GM21381 (cell line): ENCODE results near the gene NDE1.
"Not testable (repeated sequence)": the region's sequence is repeated elsewhere in the genome, so short reads cannot be mapped to it uniquely, and the experiment has no call there.

Experiments used
- ATAC-seq: cut with Tn5 transposase; IDR thresholded peaks from one replicate; pipeline ENCODE4 v1.9.1; 2021; ENCODE audit warnings: mild to moderate bottlenecking, moderate library complexity; ENCODE audit not compliant: unreplicated experiment

Gene NDE1

GRCh38 chr16:15692508-15692907 is 42.5 kb downstream of the NDE1 start:
- ATAC-seq = not testable (repeated sequence)

DNA sequence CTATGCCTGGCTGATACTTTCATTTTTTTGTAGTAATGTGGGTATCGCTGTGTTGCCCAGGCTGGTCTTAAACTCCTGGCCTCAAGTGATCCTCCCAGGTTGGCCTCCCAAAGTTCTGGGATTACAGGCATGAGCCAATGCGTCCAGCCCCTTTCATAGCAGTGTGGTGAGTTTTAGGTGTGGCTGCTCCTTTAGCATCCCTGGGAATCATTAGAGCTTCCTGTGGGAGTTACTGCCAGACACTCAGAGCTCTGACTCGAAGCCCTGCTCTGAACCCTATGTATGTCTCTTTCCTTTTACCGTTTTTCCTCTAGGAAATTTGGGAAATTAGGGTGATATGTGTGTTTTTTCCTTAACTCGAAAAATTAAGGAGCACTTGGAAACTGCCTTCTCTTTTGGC is 44.5 kb downstream of the NDE1 start:
- no peak for ATAC-seq

- ATAC-seq = no peak
These were observed 49.8 kb downstream of the NDE1 start for GRCh38 chr16:15699819-15700218.

- ATAC-seq = no peak
These were observed 51.3 kb downstream of the NDE1 start for GRCh38 chr16:15701367-15701766.

- ATAC-seq = no peak
These were observed 52.2 kb downstream of the NDE1 start for GRCh38 chr16:15701975-15702970.

- ATAC-seq = no peak
These were observed 53.1 kb downstream of the NDE1 start for GRCh38 chr16:15703029-15703736.

GRCh38 chr16:15704545-15704987 is 54.5 kb downstream of the NDE1 start:
- peak; percentile 51 for ATAC-seq

DNA sequence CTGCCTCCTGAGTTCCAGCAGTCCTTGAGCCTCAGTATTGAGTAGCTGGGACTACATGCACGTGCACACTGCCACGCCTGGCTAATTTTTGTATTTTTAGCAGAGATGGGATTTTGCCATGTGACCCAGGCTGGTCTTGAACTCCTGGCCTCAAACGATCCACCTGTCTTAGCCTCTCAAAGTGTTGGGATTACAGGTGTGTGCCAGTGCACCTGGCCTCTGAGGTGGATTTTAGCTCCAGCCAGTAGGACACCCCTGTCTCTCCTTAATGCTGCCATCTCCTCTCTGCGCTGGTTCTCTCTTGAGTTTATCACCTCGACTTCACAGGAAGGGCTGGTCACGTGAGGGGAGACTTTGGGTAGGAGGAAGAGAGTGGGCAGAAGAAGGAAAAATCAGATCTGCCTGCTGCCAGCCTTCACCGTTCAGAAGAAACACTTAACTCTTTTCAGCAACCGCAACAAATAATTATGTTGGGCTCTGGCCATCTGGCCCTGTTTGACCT is 55.1 kb downstream of the NDE1 start:
- no peak for ATAC-seq

DNA sequence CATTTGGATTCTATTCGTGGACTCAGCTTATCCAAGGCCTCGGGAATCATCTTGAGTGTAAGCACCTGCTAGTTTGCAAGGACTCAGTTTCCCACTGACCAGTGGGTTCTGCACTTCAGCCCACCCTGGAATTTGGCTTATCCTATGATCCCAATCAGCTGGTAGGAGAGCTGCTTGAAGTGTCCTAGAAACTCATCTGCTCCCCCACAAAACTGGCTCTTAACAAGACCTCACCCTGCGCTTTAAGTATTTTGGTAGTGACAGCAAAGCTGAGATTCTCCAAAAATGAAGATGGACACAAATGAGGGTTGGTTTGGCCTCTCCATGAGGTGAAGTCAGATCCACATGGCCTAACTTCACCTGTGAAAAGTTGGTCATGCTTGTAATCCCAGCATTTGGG is 57.3 kb downstream of the NDE1 start:
- no peak for ATAC-seq

GRCh38 chr16:15708096-15708495 is 58.1 kb downstream of the NDE1 start:
- no peak for ATAC-seq

- no peak for ATAC-seq
These were observed 59.0 kb downstream of the NDE1 start for GRCh38 chr16:15708997-15709396.

- no peak for ATAC-seq
These were observed 64.5 kb downstream of the NDE1 start for GRCh38 chr16:15714393-15715172.

DNA sequence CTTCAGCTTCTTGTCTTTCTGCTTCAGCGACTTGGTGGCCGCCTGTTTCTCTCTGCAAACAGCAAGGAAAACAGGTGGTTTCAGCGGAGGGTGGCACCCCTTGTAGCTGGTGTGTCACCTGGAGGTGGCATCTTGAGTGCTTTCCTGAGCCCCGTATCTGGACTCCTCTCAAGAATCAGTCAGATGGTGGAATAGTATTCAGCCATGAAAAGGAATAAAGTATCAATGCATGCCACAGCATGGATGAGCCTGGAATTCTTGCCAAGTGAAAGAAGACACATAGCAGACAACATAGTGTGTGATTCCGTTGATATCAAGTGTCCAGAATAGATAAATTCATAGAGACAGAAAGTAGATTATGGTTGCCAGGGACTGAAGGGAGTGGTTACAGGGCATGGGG is 65.2 kb downstream of the NDE1 start:
- no peak for ATAC-seq

DNA sequence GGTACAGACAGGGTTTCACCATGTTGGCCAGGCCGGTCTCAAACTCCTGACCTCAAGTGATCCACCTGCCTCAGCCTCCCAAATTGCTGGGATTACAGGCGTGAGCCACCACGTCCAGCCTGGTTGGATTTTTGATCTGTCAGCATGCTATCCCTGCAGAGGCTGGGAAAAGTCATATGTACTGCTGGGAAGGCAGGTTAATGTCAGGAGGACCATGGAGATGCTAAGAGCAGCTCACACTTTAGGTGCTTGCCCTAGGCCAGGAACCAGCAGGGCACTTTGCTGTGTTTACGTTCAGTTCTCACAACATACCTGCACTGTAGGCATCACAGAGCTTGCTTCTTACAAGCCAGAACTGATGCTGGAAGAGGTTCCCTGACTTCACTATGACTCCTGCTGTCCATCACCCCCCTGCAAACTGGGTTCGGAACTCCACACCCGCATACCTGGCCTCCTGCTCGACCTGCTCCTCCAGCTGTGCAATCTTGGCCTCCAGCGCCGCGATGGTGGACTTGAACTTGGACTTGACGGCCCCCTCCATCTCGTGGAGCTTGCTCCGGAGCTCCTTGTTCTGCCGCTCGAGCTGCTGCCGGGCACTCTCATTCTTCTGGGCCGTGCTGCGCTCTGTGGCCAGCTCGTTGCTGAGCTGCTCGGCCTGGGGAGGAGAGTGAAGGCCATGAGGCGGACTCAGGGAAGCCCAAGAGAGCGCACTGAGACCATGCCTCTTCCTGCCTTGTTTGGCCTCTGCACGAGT is 66.8 kb downstream of the NDE1 start:
- no peak for ATAC-seq

- ATAC-seq = no peak
These were observed 71.0 kb downstream of the NDE1 start for GRCh38 chr16:15721018-15721417.

GRCh38 chr16:15723808-15724207 is 73.8 kb downstream of the NDE1 start:
- no peak for ATAC-seq

GRCh38 chr16:15725641-15726240 is 75.7 kb downstream of the NDE1 start:
- no peak for ATAC-seq

DNA sequence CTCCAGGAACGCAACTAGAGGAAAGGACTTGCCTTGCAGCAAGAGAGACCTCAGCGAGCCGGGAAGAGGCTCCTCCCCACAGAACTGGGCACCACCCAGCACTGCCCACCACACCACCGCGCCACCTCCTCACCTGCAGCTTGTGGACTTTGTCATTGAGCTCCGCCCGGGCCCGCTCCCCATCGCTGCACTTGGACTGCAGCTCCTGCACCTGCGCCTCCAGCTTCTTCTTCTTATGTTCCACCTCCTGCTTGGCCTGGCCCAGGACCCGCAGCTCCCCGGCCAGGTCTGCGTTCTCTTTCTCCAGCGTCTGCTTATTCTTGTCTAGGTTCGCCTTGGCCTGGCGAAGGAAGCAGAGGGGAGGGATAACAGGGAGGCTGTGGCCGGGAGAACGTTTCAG is 76.7 kb downstream of the NDE1 start:
- no peak for ATAC-seq

DNA sequence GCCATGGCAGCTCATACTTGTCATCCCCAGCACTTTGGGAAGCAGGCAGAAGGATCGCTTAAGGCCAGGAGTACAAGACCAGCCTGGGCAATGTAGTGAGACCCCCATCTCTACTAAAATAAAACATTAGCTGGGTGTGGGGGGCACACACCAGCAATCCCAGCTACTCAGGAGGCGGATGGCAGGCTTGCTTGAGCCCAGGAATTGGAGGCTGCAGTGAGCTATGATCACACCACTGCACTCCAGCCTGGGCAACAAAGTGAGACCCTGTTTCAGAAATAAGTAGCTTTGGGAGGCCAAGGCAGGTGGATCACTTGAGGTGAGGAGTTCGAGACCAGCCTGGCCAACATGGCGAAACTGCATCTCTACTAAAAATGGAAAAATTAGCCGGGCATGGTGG is 77.7 kb downstream of the NDE1 start:
- not testable (repeated sequence) for ATAC-seq

GRCh38 chr16:15729152-15729551 is 79.1 kb downstream of the NDE1 start:
- ATAC-seq = no peak
